K562 (cell line): Measurements from ENCODE around the gene PLCD1. TPM values are rescaled to one million over a fixed set of nuclear protein-coding genes. Genes with fewer than 3 reads are reported as not detected.

Source experiments
- CBFA2T2 ChIP-seq: fragments of 450-650 bp; conservative IDR thresholded peaks from 2 replicates; pipeline ENCODE4 v1.6.1; 2017; ENCODE audit warnings: mild to moderate bottlenecking
- CCNT2 ChIP-seq: IDR thresholded peaks from 2 replicates; pipeline ENCODE4 v1.6.1; 2011; ENCODE audit warnings: borderline replicate concordance, low read depth, mild to moderate bottlenecking, moderate library complexity, mixed read lengths, low read length; ENCODE audit not compliant: insufficient read length; ENCODE audit errors: extremely low read depth
- HNRNPUL1 ChIP-seq: fragments of 200-400 bp; formaldehyde crosslinking; IDR thresholded peaks from 2 replicates; pipeline ENCODE4 v1.6.1; 2017; ENCODE audit warnings: low read length
- JUNB ChIP-seq: fragments of 450-650 bp; formaldehyde crosslinking; conservative IDR thresholded peaks from 2 replicates; pipeline ENCODE4 v1.4.0; 2020; ENCODE audit warnings: mild to moderate bottlenecking
- KDM5B ChIP-seq: fragments of 200-600 bp; sonication (generic); IDR thresholded peaks from 2 replicates; pipeline ENCODE4 v1.6.1; 2012; ENCODE audit warnings: low read depth, mild to moderate bottlenecking, moderate library complexity, low read length, control low read depth, inconsistent platforms; ENCODE audit not compliant: insufficient replicate concordance
- MAFF ChIP-seq: IDR thresholded peaks from 2 replicates; pipeline ENCODE4 v1.6.1; 2012; ENCODE audit warnings: low read length, improper control_type of control experiment
- MIER1 ChIP-seq: fragments of 450-650 bp; IDR thresholded peaks from 2 replicates; pipeline ENCODE4 v1.6.1; 2016; ENCODE audit warnings: antibody characterized with exemption, mild to moderate bottlenecking, low read depth
- MXI1 ChIP-seq: IDR thresholded peaks from 2 replicates; pipeline ENCODE4 v1.6.1; 2011; ENCODE audit warnings: low read depth, mild to moderate bottlenecking, improper control_type of control experiment, low read length
- NCOA4 ChIP-seq: fragments of 450-650 bp; IDR thresholded peaks from 2 replicates; pipeline ENCODE4 v1.6.1; 2018; ENCODE audit warnings: mild to moderate bottlenecking; ENCODE audit not compliant: partially characterized antibody
- NFYB ChIP-seq: IDR thresholded peaks from 2 replicates; pipeline ENCODE4 v1.6.1; 2011; ENCODE audit warnings: mild to moderate bottlenecking, moderate library complexity; ENCODE audit not compliant: insufficient read length; ENCODE audit errors: extremely low read depth
- POLR2A ChIP-seq: fragments of 450-650 bp; conservative IDR thresholded peaks from 2 replicates; pipeline ENCODE4 v1.6.1; 2016
- RB1 ChIP-seq: fragments of 450-650 bp; IDR thresholded peaks from 2 replicates; pipeline ENCODE4 v1.6.1; 2017; ENCODE audit warnings: low read depth, mild to moderate bottlenecking
- TBL1XR1 ChIP-seq, 2 experiments: IDR thresholded peaks; 2 replicates each; pipeline ENCODE4 v1.6.1; 2012; ENCODE audit warnings: improper control_type of control experiment in 2 of 2, low read length in 2 of 2, mild to moderate bottlenecking in 1 of 2
- XRCC4 ChIP-seq: IDR thresholded peaks from one replicate; pipeline ENCODE4 v1.6.1; 2011; ENCODE audit not compliant: insufficient read depth, insufficient read length; ENCODE audit errors: extremely low read depth
- ZNF197 ChIP-seq: fragments of 200-800 bp; sonication (Bioruptor generic); IDR thresholded peaks from 2 replicates; pipeline ENCODE4 v1.6.1; 2016; ENCODE audit warnings: low read depth, missing genetic modification characterization, missing compliant biosample characterization
- ZNF274 ChIP-seq: IDR thresholded peaks from 2 replicates; pipeline ENCODE4 v1.6.1; 2011; ENCODE audit warnings: low read depth, mild to moderate bottlenecking, low read length, moderate library complexity, borderline replicate concordance
- polyA plus RNA-seq, 8 experiments: library from polyadenylated mRNA; depleted of rRNA in 4 of 8; stranded (reverse) in 5 of 8; unstranded in 3 of 8; fragments of >200 nt; fragmentation: Nextera tagmentation in 2 of 8; fragmentation: Illumina TruSeq in 1 of 8; extraction: Ambion mirVana in 2 of 8; extraction: Trizol in 1 of 8; gene quantifications; 2 replicates each; pipeline versions ENCODE4 v1.2.1 to v1.2.3, GENCODE V29; 2011 to 2014; ENCODE audit warnings: inconsistent platforms in 1 of 8, missing spikeins in 1 of 8
- total RNA-seq, 7 experiments: library from RNA; depleted of rRNA in 6 of 7; stranded (reverse); fragments of >200 nt in 6 of 7; fragmentation: Illumina TruSeq in 2 of 7; extraction: Trizol in 2 of 7; gene quantifications; 2 replicates each; pipeline versions ENCODE4 v1.2.1 to v1.2.3, GENCODE V29; 2011 to 2021; ENCODE audit warnings: low replicate concordance in 1 of 7
- TF ChIP-seq, protein P1 (sequence below): IDR thresholded peaks from 2 replicates; pipeline ENCODE4 v1.6.1; 2011; ENCODE audit not compliant: insufficient read length; ENCODE audit errors: extremely low read depth
- TF ChIP-seq, protein P2 (sequence below): sonication (generic); formaldehyde crosslinking; IDR thresholded peaks from 2 replicates; pipeline ENCODE4 v1.8.1; 2023; ENCODE audit warnings: mild to moderate bottlenecking, missing genetic modification reagents
- TF ChIP-seq, protein P3 (sequence below): fragments of 450-650 bp; formaldehyde crosslinking; IDR thresholded peaks from 2 replicates; pipeline ENCODE4 v1.4.0; 2020; ENCODE audit warnings: mild to moderate bottlenecking, moderate library complexity
- TF ChIP-seq, protein P4 (sequence below): fragments of 250-450 bp; sonication (Bioruptor Pico); IDR thresholded peaks from 2 replicates; pipeline ENCODE4 v1.9.0; 2021; ENCODE audit warnings: mild to moderate bottlenecking
- TF ChIP-seq, protein P5 (sequence below), 2 experiments: fragments of 150-350 bp in 1 of 2; IDR thresholded peaks; 2 replicates each; pipeline ENCODE4 v1.6.1; 2012 to 2016; ENCODE audit warnings: low read depth in 2 of 2, low read length in 2 of 2, mild to moderate bottlenecking in 1 of 2, moderate library complexity in 1 of 2

PLCD1 gene
- total and polyA plus RNA-seq, 9 of the 15 experiments (the other 6 are each of a cell fraction or from before 2014, with no cell fraction given), result 5.4 to 209 (median 116) TPM

DNA sequence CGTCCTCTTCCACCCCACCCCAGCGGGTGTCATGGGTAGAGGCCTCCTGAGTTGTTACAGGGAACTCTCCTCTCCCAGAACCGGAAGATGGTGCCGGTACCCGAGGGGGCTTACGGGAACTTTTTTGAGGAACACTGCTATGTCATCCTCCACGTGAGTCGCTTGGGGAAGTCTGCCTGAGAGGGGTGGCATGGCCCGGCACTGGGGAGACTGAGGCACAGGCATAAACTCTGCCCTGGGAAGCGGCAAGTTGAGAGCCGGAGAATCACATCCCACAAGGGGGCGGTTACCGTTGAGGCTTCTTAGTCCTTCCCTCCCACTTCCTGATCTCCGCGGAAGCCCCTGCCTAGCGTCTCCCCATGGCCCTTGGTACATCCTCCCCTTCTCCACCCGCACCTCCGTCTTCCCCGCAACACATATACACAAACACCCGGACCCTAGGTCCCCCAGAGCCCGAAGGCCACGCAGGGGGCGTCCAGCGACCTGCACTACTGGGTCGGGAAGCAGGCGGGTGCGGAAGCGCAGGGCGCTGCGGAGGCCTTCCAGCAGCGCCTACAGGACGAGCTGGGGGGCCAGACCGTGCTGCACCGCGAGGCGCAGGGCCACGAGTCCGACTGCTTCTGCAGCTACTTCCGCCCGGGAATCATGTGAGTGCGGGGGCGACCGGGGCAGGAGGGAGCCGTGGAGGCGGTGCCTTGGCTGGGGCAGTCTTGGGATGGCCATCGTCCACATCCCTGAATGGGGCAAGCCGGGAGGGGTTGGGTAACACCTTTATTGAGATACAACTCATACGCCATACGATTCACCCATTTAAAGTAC lies 35.4 kb downstream of the PLCD1 start (continued):
- TF ChIP-seq, protein P1, sequence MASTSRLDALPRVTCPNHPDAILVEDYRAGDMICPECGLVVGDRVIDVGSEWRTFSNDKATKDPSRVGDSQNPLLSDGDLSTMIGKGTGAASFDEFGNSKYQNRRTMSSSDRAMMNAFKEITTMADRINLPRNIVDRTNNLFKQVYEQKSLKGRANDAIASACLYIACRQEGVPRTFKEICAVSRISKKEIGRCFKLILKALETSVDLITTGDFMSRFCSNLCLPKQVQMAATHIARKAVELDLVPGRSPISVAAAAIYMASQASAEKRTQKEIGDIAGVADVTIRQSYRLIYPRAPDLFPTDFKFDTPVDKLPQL, result no peak
- peak; percentile 82 for TF ChIP-seq CCNT2
- TF ChIP-seq CBFA2T2, result peak; percentile 21; the same call in 1 of the 2 replicates
- TF ChIP-seq POLR2A, result peak; percentile 99
- TF ChIP-seq MXI1, result 0 out of 2 replicates have a peak, but pooled peaks have one; percentile 34
- TF ChIP-seq, protein P2, sequence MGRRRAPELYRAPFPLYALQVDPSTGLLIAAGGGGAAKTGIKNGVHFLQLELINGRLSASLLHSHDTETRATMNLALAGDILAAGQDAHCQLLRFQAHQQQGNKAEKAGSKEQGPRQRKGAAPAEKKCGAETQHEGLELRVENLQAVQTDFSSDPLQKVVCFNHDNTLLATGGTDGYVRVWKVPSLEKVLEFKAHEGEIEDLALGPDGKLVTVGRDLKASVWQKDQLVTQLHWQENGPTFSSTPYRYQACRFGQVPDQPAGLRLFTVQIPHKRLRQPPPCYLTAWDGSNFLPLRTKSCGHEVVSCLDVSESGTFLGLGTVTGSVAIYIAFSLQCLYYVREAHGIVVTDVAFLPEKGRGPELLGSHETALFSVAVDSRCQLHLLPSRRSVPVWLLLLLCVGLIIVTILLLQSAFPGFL (CRISPR knock-in tag), result no peak
- TF ChIP-seq MIER1, result peak; percentile 55; the same call in 1 of the 2 replicates
- TF ChIP-seq KDM5B, result peak; percentile 89
- TF ChIP-seq XRCC4, result no peak
- no peak for TF ChIP-seq HNRNPUL1
- TF ChIP-seq ZNF197 (CRISPR knock-in tag), result 0 out of 2 replicates have a peak, but pooled peaks have one; percentile 65
- no peak for TF ChIP-seq NCOA4
- TF ChIP-seq TBL1XR1 (IDR thresholded peaks at IDR 0.05; ENCODE audit: low read length in 2 of 2), result no peak; a peak in 1 of 4 replicates
- peak; percentile 78 for TF ChIP-seq RB1
- TF ChIP-seq, protein P3, sequence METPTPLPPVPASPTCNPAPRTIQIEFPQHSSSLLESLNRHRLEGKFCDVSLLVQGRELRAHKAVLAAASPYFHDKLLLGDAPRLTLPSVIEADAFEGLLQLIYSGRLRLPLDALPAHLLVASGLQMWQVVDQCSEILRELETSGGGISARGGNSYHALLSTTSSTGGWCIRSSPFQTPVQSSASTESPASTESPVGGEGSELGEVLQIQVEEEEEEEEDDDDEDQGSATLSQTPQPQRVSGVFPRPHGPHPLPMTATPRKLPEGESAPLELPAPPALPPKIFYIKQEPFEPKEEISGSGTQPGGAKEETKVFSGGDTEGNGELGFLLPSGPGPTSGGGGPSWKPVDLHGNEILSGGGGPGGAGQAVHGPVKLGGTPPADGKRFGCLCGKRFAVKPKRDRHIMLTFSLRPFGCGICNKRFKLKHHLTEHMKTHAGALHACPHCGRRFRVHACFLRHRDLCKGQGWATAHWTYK (CRISPR knock-in tag), result peak; percentile 90
- TF ChIP-seq, protein P4, sequence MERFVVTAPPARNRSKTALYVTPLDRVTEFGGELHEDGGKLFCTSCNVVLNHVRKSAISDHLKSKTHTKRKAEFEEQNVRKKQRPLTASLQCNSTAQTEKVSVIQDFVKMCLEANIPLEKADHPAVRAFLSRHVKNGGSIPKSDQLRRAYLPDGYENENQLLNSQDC (CRISPR knock-in tag), result no peak
- TF ChIP-seq JUNB, result no peak
- TF ChIP-seq MAFF, result no peak
- TF ChIP-seq, protein P5, sequence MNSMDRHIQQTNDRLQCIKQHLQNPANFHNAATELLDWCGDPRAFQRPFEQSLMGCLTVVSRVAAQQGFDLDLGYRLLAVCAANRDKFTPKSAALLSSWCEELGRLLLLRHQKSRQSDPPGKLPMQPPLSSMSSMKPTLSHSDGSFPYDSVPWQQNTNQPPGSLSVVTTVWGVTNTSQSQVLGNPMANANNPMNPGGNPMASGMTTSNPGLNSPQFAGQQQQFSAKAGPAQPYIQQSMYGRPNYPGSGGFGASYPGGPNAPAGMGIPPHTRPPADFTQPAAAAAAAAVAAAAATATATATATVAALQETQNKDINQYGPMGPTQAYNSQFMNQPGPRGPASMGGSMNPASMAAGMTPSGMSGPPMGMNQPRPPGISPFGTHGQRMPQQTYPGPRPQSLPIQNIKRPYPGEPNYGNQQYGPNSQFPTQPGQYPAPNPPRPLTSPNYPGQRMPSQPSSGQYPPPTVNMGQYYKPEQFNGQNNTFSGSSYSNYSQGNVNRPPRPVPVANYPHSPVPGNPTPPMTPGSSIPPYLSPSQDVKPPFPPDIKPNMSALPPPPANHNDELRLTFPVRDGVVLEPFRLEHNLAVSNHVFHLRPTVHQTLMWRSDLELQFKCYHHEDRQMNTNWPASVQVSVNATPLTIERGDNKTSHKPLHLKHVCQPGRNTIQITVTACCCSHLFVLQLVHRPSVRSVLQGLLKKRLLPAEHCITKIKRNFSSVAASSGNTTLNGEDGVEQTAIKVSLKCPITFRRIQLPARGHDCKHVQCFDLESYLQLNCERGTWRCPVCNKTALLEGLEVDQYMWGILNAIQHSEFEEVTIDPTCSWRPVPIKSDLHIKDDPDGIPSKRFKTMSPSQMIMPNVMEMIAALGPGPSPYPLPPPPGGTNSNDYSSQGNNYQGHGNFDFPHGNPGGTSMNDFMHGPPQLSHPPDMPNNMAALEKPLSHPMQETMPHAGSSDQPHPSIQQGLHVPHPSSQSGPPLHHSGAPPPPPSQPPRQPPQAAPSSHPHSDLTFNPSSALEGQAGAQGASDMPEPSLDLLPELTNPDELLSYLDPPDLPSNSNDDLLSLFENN (IDR thresholded peaks at IDR 0.05; ENCODE audit: low read depth in 2 of 2, low read length in 2 of 2), result peak in 1 of 2 experiments; percentile 77; a peak in 2 of 4 replicates
- no peak for TF ChIP-seq NFYB
- no peak for TF ChIP-seq ZNF274
